ENCODE measurements around the gene L3MBTL2. TPM values are rescaled to one million over a fixed set of nuclear protein-coding genes. Genes with fewer than 3 reads are reported as not detected.
A peak's percentile ranks its signal among the peaks of the same experiment; 100 is the strongest.

The L3MBTL2 gene
- total and polyA plus RNA-seq, 2 of the 13 experiments (the other 11 are each of a cell fraction or from before 2014, with no cell fraction given) = 13.8 to 33.7 TPM

GRCh38 chr22:41197038-41197972 lies 7.8 kb upstream of the L3MBTL2 start (continued):
- TF ChIP-seq MTF1 (CRISPR knock-in tag; IDR thresholded peaks at IDR 0.05) (no peak), GTF3A (CRISPR knock-in tag; conservative IDR thresholded peaks at IDR 0.05) (0 out of 2 replicates have a peak, but pooled peaks have one; percentile 54), GTF2F1 (IDR thresholded peaks at IDR 0.05; ENCODE audit: low read length) (no peak), ZNF232 (CRISPR knock-in tag; IDR thresholded peaks at IDR 0.05; ENCODE audit: borderline replicate concordance) (no peak), HDAC2 (CRISPR knock-in tag; IDR thresholded peaks at IDR 0.05) (no peak), SMAD9 (CRISPR knock-in tag; IDR thresholded peaks at IDR 0.05) (no peak), ZNF747 (CRISPR knock-in tag; IDR thresholded peaks at IDR 0.05; ENCODE audit: borderline replicate concordance) (0 out of 2 replicates have a peak, but pooled peaks have one; percentile 41), ZNF790 (CRISPR knock-in tag; IDR thresholded peaks at IDR 0.05; ENCODE audit: borderline replicate concordance) (no peak), ZNF441 (CRISPR knock-in tag; IDR thresholded peaks at IDR 0.05; ENCODE audit: borderline replicate concordance) (no peak), ZNF33A (CRISPR knock-in tag; IDR thresholded peaks at IDR 0.05; ENCODE audit: borderline replicate concordance) (no peak), U2AF2 (IDR thresholded peaks at IDR 0.05; ENCODE audit: low read depth, low read length) (no peak), ZNF225 (CRISPR knock-in tag; IDR thresholded peaks at IDR 0.05) (no peak), KDM3A (CRISPR knock-in tag; IDR thresholded peaks at IDR 0.05; ENCODE audit: low read depth) (no peak), ZNF280D (CRISPR knock-in tag; IDR thresholded peaks at IDR 0.05) (no peak), XBP1 (CRISPR knock-in tag; IDR thresholded peaks at IDR 0.05) (no peak), SATB2 (CRISPR knock-in tag; IDR thresholded peaks at IDR 0.05) (no peak), SRF (IDR thresholded peaks at IDR 0.05; ENCODE audit: low read depth, low read length) (no peak), ZC3H13 (CRISPR knock-in tag; IDR thresholded peaks at IDR 0.05) (no peak), ZNF598 (CRISPR knock-in tag; IDR thresholded peaks at IDR 0.05; ENCODE audit: borderline replicate concordance) (peak; percentile 32; the same call in 1 of the 2 replicates), XRCC5 (optimal IDR thresholded peaks at IDR 0.05; ENCODE audit: low read length) (peak; percentile 16), JARID2 (CRISPR knock-in tag; IDR thresholded peaks at IDR 0.05; ENCODE audit: insufficient replicate concordance) (no peak)
- TF ChIP-seq, protein P1, sequence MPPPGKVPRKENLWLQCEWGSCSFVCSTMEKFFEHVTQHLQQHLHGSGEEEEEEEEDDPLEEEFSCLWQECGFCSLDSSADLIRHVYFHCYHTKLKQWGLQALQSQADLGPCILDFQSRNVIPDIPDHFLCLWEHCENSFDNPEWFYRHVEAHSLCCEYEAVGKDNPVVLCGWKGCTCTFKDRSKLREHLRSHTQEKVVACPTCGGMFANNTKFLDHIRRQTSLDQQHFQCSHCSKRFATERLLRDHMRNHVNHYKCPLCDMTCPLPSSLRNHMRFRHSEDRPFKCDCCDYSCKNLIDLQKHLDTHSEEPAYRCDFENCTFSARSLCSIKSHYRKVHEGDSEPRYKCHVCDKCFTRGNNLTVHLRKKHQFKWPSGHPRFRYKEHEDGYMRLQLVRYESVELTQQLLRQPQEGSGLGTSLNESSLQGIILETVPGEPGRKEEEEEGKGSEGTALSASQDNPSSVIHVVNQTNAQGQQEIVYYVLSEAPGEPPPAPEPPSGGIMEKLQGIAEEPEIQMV (CRISPR knock-in tag; IDR thresholded peaks at IDR 0.05; ENCODE audit: low read depth) = no peak; the same call in 1 of the 2 replicates
- TF ChIP-seq, protein P2, sequence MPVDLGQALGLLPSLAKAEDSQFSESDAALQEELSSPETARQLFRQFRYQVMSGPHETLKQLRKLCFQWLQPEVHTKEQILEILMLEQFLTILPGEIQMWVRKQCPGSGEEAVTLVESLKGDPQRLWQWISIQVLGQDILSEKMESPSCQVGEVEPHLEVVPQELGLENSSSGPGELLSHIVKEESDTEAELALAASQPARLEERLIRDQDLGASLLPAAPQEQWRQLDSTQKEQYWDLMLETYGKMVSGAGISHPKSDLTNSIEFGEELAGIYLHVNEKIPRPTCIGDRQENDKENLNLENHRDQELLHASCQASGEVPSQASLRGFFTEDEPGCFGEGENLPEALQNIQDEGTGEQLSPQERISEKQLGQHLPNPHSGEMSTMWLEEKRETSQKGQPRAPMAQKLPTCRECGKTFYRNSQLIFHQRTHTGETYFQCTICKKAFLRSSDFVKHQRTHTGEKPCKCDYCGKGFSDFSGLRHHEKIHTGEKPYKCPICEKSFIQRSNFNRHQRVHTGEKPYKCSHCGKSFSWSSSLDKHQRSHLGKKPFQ (CRISPR knock-in tag; IDR thresholded peaks at IDR 0.05; ENCODE audit: insufficient replicate concordance) = no peak
- TF ChIP-seq, protein P3, sequence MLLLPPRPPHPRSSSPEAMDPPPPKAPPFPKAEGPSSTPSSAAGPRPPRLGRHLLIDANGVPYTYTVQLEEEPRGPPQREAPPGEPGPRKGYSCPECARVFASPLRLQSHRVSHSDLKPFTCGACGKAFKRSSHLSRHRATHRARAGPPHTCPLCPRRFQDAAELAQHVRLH (CRISPR knock-in tag; IDR thresholded peaks at IDR 0.05; ENCODE audit: borderline replicate concordance, low read depth) = no peak
